KMS-11 (cell line): ENCODE data around the gene AIP.

ENCODE experiments used
- H2AFZ ChIP-seq: fragments of 200-600 bp; sonication (generic); 2 replicates; pipeline ENCODE4 v1.6.1; 2016; ENCODE audit warnings: antibody characterized with exemption, mixed run types, low read depth
- H3K27ac ChIP-seq: fragments of 200-600 bp; sonication (generic); 2 replicates; pipeline ENCODE4 v1.6.1; 2016; ENCODE audit warnings: mild to moderate bottlenecking, mixed run types
- H3K27me3 ChIP-seq: fragments of 200-600 bp; sonication (generic); 2 replicates; pipeline ENCODE4 v1.6.1; 2017; ENCODE audit warnings: mild to moderate bottlenecking, low read depth, mixed run types, moderate library complexity; ENCODE audit not compliant: insufficient read depth
- H3K36me3 ChIP-seq: fragments of 200-600 bp; sonication (generic); 2 replicates; pipeline ENCODE4 v1.6.1; 2017; ENCODE audit warnings: mild to moderate bottlenecking, mixed run types; ENCODE audit not compliant: insufficient read depth
- H3K4me1 ChIP-seq: fragments of 200-600 bp; sonication (generic); 2 replicates; pipeline ENCODE4 v1.6.1; 2016; ENCODE audit warnings: mild to moderate bottlenecking, low read depth, mixed run types; ENCODE audit not compliant: poor library complexity, severe bottlenecking
- H3K4me2 ChIP-seq: fragments of 200-600 bp; sonication (generic); 2 replicates; pipeline ENCODE4 v1.7.0; 2016; ENCODE audit warnings: mild to moderate bottlenecking, mixed run types
- H3K4me3 ChIP-seq: fragments of 200-600 bp; sonication (generic); IDR thresholded peaks from 2 replicates; pipeline ENCODE4 v1.6.1; 2017; ENCODE audit warnings: low read depth, low read length, mixed read lengths; ENCODE audit not compliant: insufficient read depth
- H3K79me2 ChIP-seq: fragments of 200-600 bp; sonication (generic); 2 replicates; pipeline ENCODE4 v1.6.1; 2016; ENCODE audit warnings: low read depth, mixed run types; ENCODE audit not compliant: insufficient read depth
- H3K9ac ChIP-seq: fragments of 200-600 bp; sonication (generic); 2 replicates; pipeline ENCODE4 v1.6.1; 2016; ENCODE audit warnings: mild to moderate bottlenecking, mixed run types
- H4K20me1 ChIP-seq: fragments of 200-600 bp; sonication (generic); 2 replicates; pipeline ENCODE4 v1.6.1; 2016; ENCODE audit warnings: mild to moderate bottlenecking, mixed run types; ENCODE audit not compliant: insufficient read depth
- CTCF ChIP-seq: fragments of 200-600 bp; sonication (generic); conservative IDR thresholded peaks from 2 replicates; pipeline ENCODE4 v1.6.1; 2017; ENCODE audit warnings: low read depth, mild to moderate bottlenecking, antibody characterized with exemption, low read length, moderate library complexity, mixed read lengths

AIP gene

DNA sequence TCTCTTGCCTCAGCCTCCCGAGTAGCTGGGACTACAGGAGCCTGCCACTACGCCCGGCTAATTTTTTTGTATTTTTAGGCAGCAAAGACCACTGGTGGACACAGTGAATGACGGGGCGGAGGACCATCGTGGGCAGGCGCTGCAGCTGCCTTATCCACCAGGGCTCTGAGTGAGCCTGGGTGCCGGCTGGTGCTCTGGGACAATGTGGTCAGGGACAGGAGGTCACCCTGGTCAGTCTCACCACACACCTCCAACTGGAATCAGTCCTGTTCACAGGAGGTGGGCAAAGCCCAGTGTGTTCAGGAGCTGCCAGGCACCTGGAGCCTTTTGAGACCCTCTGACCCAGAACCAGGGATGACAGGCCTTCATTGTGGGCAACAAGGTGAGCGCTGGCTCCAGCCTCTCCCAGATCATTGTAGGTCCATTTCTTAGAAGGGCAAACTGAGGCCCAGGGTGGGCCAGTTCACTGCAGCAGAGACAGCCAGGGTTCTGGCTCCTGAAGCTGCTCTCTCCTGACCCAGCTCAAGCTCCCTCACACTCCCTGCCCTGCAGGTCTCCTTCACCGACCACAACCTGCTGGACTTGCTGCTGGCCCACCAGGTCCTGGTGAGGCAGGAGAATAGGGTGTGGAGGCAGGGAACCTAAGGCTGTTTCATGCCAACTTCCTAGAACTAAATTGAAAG lies 56.1 kb downstream of the AIP start:
- Histone ChIP-seq H2AFZ (no peak overlapping the region), H3K36me3 (no peaks in the 10 kb centered on the region), H3K27ac (no peak overlapping the region), H3K4me2 (no peak overlapping the region), H3K79me2 (no peaks in the 10 kb centered on the region), H3K4me3 (no peak overlapping the region), H3K9ac (no peak overlapping the region), H3K27me3 (no peaks in the 10 kb centered on the region), H3K4me1 (no peaks in the 10 kb centered on the region), H4K20me1 (no peaks in the 10 kb centered on the region)
- no peak for TF ChIP-seq CTCF

GRCh38 chr11:67539550-67539949 lies 56.7 kb downstream of the AIP start:
- Histone ChIP-seq H3K4me2 (no peak overlapping the region), H4K20me1 (no peaks in the 10 kb centered on the region), H3K4me1 (no peaks in the 10 kb centered on the region), H3K27ac (no peak overlapping the region), H3K36me3 (no peaks in the 10 kb centered on the region), H3K79me2 (no peaks in the 10 kb centered on the region), H3K9ac (no peak overlapping the region), H2AFZ (no peak overlapping the region), H3K4me3 (no peak overlapping the region), H3K27me3 (no peaks in the 10 kb centered on the region)
- no peak for TF ChIP-seq CTCF
